22Rv1 (cell line): Measurements from ENCODE around the gene PCLAF.

Experiments
- ZFX ChIP-seq: fragments of 450-650 bp; IDR thresholded peaks from 2 replicates; pipeline ENCODE4 v1.6.1; 2017; ENCODE audit warnings: antibody characterized with exemption, borderline replicate concordance
- TF ChIP-seq, protein P1 (sequence below): fragments of 450-650 bp; IDR thresholded peaks from 2 replicates; pipeline ENCODE4 v1.5.1; 2017; ENCODE audit warnings: mild to moderate bottlenecking

DNA sequence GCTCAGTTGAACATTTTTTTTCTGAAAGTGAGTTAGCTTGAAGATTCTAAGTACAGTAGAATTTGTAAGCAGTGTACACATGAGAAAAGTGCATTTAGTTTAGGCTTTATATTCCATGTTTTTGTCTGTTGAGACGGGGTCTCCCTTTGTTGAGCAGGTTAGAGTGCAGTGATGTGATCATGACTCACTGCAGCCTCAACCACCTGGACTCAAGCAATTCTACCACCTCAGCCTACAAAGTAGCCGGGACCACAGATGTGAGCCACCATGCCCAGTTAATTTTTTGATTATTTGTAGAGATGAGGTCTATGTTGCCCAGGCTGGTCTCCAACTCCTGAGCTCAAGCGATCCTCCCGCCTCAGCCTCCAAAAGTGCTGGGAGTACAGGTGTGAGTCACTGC lies 20.0 kb downstream of the PCLAF start:
- TF ChIP-seq, protein P1, sequence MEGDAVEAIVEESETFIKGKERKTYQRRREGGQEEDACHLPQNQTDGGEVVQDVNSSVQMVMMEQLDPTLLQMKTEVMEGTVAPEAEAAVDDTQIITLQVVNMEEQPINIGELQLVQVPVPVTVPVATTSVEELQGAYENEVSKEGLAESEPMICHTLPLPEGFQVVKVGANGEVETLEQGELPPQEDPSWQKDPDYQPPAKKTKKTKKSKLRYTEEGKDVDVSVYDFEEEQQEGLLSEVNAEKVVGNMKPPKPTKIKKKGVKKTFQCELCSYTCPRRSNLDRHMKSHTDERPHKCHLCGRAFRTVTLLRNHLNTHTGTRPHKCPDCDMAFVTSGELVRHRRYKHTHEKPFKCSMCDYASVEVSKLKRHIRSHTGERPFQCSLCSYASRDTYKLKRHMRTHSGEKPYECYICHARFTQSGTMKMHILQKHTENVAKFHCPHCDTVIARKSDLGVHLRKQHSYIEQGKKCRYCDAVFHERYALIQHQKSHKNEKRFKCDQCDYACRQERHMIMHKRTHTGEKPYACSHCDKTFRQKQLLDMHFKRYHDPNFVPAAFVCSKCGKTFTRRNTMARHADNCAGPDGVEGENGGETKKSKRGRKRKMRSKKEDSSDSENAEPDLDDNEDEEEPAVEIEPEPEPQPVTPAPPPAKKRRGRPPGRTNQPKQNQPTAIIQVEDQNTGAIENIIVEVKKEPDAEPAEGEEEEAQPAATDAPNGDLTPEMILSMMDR = no peak
- TF ChIP-seq ZFX = no peak
